Measurements from ENCODE around the gene PAPOLA. TPM values are rescaled to one million over a fixed set of nuclear protein-coding genes. Genes with fewer than 3 reads are reported as not detected.

The PAPOLA gene
- total and polyA plus RNA-seq, 3 experiments from 2014 or later: 67.7 to 186 (median 184) TPM

GRCh38 chr14:96616161-96616721 lies 114.1 kb downstream of the PAPOLA start:
- Mint-ChIP-seq H3K9me3 (no peaks in the 10 kb centered on the region), H3K4me3 (no peak overlapping the region), H3K27me3 (peaks cover 21 to 49% of the 10 kb centered on the region in 2 donors), H3K4me1 (no peaks in the 10 kb centered on the region), H3K36me3 (peaks cover 0 to 1% (median 0%) of the 10 kb centered on the region in 3 donors), H3K27ac (no peak overlapping the region)
- no peaks in the 10 kb centered on the region for H3K9me3 ChIP-seq (ENCODE audit: low read length)
- no peaks in the 10 kb centered on the region for H3K4me1 ChIP-seq (ENCODE audit: insufficient read depth, low read length)
- H3K27me3 ChIP-seq (ENCODE audit: insufficient read depth, low read length, poor library complexity, severe bottlenecking): no peaks in the 10 kb centered on the region
- H3K4me3 ChIP-seq (ENCODE audit: low read length): no peak overlapping the region
- H3K27ac ChIP-seq (ENCODE audit: low read depth, low read length): no peak overlapping the region
- no peak for DNase-seq
- ChIA-PET CTCF (no interaction called here), POLR2A (no interaction called here)
- no peaks in the 10 kb centered on the region for H3K36me3 ChIP-seq (ENCODE audit: insufficient read depth, low read length)

Other genes starting within 250 kb of the PAPOLA start
- gene BDKRB1, start 246.2 kb upstream of the PAPOLA start, total RNA-seq: not detected
- not detected for gene BDKRB1, start 246.2 kb upstream of the PAPOLA start, polyA plus RNA-seq
- gene ATG2B, start 139.0 kb upstream of the PAPOLA start, total RNA-seq: 10 to 100 TPM; 17.4 to 19.8 TPM
- gene ATG2B, start 139.0 kb upstream of the PAPOLA start, polyA plus RNA-seq: 2.6 TPM
- gene GSKIP, start 138.9 kb upstream of the PAPOLA start, total RNA-seq: 10 to 100 TPM; 23.7 to 24.6 TPM
- gene GSKIP, start 138.9 kb upstream of the PAPOLA start, polyA plus RNA-seq: 30.5 TPM
- under 1 TPM; 0.55 to 0.69 TPM for gene AK7, start 110.3 kb upstream of the PAPOLA start, total RNA-seq
- not detected for gene AK7, start 110.3 kb upstream of the PAPOLA start, polyA plus RNA-seq